ENCODE data around the gene MPDU1.
A peak's percentile ranks its signal among the peaks of the same experiment; 100 is the strongest.
"Not testable (repeated sequence)": the region's sequence is repeated elsewhere in the genome, so short reads cannot be mapped to it uniquely, and the experiment has no call there.

Gene MPDU1

DNA sequence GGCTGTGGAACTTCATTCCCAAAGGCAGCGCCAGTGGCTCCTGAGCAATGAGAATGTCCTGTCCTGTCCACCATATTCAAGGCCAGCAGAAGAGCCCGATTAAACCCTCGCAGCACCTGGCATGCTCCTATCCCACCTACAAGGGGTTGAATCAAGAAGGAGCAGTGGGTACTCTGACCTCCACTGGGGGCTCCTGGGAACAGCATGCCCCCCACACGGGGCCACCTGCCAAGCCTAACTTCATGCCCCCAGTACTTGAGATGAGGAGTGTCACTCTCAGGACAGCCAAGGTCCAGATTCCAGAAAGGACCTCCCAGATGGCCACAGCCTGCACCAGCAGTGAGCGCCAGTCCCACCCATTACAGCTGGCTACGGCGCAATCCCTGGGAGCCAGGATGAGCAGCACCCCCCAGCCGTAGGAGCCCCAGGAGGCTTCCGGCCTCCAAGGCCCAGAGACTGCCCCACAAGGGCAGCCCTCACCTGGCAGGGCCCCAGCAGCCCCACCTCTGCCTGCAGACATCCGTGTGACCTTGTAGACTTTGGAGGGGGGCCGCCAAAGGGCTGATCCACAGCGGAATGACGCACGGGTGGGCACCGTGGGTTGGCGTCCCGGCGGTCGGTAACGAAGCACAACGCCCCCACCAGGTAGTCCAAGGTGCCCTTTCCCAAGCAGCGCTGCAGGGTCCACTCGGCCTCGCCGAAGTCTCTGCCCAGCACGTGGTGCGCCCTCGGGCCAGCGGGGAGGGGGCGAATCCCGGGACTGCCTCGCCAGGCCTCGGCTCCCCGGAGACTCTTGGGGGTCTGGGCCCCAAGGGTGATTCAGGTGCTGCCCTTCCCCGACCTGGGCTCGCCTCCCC lies 1.0 kb upstream of the MPDU1 start:
- DNase-seq = no peak

DNA sequence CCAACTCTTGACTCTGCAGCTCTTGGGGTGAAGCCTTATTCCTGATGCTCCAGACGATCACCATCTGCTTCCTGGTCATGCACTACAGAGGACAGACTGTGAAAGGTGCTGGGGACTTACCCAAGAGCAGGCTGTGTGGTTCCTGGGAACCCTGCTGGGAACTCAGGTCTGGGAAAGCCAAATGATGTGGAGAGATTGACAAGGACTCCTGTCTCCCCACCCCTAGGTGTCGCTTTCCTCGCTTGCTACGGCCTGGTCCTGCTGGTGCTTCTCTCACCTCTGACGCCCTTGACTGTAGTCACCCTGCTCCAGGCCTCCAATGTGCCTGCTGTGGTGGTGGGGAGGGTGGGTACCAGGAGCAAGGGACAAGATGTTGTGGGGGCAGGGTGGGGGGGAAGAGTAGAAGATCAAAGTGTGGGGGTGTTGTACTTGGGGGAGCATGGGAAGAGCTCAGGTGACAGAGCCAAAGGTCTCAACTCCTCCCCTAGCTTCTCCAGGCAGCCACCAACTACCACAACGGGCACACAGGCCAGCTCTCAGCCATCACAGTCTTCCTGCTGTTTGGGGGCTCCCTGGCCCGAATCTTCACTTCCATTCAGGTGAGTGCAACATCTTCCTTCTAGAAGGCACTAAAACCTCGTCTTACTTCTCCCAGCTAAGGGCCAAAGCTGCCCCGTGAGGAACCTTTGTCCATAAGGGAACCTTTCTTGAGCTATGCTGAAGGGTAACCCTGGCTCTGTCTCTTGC lies 3.2 kb downstream of the MPDU1 start:
- no peak for DNase-seq

DNA sequence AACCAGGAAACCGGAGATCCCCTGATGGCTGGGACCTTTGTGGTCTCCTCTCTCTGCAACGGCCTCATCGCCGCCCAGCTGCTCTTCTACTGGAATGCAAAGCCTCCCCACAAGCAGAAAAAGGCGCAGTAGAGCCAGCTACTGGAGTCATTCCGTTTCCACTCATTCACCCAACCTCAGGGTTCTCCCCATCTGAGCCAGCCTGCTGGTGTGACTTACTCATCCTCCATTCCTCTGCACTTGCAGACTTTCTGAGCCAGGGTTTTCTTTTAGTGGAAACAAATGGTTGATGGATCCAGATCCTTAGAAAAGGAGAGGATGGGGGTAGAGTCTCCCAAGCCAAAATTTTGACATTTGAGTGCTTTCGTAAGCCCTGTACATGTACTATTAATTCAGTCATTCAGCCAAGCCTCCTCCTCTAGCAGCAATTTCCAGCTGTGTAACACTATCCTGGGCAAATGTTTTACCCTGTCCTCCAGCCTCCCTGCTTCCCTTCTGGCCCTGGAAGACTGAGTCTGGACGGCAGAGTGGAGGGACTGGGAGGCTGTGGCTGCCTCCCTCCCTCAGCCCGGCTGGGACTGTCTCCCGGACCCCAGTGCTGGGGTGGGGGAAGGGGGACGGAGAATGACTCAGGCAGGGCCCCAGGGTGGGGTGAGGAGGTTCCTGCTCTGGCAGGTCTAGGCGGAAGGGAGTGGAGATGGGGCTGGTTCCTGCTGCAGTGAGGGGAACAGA lies 3.9 kb downstream of the MPDU1 start:
- DNase-seq = no peak

DNA sequence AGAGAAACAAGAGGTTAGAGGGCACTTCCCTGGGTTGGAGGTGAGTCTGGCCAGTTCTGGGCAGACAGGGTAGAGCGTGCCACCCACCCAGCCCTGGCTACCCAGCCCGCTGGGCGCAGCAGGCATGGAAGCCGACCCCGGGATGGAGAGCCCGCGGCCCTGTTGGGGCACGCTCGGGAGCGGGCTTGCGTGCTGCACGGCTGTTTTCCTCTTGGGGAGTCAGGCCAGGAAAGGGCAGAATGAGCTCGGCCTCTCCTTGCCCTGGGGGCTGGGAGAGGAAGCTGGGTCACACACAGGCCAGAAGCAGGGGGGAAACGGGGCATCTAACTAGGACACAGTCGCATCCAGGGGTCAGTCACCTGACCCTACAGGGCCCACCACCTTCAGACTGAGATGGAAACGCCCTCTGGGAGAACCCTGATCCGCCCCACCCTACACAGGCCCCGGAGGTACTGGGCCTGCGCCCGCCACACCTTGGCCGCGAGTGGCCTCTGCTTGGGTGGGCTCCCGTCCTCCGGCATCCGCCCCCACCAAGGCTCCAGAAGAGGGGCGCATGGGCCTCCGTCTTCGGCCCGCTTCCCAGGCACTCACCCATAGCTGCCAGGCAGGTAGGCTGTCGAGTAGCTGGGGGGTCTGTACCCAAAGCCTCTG lies 5.0 kb downstream of the MPDU1 start:
- DNase-seq = no peak

DNA sequence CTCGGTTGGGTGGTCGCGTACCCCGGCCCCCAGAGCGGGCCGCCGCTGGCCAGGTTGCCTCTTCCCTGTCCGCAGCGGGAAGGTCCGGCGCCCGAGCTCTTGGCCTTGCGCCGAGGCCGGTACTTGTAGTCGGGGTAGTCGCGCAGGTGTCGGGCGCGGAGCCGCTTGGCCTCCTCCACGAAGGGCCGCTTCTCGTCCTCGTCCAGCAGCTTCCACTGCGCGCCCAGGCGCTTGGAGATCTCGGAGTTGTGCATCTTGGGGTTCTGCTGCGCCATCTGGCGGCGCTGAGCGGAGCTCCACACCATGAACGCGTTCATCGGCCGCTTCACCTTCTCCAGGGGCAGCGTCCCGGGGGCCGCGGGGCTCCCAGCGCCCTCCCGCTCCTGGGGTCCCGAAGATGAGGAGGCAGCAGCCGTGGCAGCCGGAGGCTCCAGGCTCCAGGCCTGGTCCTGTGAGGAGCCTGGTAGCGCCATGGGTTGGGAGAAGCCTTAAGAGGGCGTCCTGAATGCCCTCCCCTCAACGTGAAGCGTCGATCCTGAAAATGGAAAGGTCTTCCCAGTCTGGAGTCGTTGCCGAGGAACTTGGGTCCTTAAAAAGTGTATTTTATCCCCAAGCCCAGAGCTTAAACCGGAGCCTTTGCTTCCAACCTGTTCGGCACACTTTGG lies 5.7 kb downstream of the MPDU1 start:
- no peak for DNase-seq

DNA sequence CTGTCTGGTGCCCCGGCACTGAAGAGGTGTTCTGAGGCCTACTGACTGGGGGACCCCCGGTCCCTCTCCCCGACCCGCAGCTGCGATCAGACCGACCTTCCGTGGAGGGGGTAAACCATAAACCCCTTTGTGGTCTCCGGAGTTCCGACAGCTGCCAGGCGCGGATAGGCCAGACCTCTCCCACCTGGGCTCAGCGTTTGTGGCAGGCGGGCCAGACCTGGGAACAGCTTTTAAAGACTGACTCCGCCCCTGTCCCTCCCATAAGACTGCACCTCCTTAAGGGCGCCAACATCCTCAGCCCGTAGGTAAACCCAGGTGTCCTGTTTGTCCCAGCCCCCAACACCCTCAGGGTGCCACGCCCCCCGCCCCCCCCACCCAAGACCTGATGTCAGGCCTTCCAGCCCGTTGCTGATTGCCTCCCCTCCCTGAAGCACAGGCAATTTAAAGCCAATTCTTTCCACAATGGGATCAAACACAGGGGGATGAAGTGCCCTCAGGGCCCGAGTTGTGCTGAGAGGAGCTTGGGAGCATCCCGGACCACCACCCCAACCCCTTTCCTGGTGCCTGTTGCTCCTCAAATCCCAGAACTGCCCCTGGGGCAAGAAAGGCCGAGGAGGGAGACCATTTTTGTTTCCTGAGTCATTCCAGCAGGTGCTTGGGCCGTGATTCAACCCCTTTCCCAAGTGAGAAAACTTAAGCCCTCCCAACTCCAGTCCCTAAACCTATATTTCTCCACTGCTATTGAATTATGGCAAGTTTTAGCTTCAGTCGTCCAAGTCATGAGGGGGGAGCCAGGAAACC lies 6.4 kb downstream of the MPDU1 start, which contains the start of gene SOX15:
Gene SOX15 (minus strand): TSS at position 204 of the 801 bp plus-strand sequence. CDS start 418 bp downstream, outside the sequence.
- DNase-seq = no peak

DNA sequence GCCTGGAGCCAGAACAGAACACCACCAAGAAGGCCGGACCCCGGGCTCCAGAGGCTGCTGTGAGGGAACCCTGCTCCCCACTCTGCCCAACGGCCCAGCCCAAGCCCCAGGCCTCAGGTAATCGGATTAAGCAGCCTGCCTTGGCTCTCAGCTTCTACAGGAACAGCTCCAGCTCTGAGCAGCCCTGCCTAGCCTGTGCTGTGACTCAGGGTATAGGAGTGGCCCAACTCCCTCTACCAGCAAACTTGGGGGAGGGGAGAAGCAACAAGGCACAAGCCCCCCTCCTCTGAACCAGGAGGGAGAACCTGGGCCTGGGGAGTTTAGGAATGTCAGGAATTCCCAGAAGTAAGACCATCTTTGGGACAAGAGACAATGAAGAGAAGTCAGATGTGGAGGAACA lies 7.1 kb downstream of the MPDU1 start:
- no peak for DNase-seq

DNA sequence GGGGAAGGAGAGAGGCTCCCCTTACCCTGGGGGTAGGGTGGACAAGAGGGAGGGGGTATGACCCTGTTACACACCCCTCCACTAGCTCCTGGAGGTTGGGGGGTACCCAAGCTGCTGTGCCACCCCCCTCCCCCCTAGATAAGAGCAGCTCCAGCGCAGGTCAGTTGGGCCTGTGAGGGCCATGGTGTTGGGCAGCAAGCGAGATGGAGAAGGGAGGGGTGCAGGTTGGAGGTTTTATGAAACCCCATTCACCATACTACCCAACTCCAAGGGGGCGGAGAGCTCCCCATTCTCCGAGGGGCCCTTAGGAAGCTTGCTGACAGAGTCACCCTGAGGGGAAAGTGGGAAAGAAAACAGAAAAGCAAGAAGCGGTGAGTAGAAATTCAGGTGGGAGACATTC lies 7.9 kb downstream of the MPDU1 start:
- no peak for DNase-seq

DNA sequence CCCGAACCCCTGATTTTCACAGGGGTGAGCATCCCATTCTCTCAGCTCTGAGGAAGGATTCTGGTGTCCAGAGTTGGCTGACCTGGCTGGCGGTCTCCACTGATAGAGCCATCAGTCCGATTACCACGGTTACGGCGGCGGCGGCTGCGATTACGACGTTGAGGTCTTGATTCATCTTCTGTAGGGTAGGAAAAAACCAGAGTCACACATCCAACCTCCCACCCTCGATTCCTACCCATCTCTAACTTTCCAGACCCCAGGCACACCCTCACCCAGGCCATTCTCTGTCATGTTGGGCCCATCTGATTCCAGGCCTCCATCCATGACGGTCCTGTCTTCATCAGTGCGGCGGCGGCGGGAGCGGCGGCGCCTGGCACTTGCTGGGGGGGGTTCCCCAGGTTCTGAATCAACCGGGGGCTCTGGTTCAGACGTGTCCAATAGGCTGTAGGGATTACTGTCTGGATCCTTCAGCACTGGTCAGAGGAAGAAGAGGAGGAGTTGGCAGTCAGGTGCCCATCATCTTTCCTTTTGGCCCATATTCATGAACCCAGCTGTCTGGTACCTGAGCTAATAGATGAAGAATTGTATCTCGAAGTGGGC lies 8.9 kb downstream of the MPDU1 start:
- DNase-seq = no peak

DNA sequence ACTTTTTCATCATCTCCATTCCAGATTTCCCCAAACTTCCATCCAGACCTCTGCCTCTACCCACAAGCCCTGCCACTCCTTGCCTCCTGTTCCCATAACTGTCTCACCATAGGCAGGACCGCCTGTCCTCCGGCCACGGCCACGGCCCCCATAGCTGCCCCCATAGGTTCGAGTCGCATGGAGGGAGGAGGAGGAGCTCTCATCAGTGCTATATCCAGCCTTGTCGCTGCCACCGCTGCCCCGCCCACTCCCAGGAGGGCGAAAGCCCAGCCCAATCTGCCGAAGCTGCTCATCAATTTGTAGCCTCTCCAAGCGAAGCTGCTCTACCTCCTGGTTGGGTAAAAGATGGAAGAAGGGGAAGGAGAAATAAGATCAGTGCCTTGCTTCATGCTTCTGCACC lies 9.6 kb downstream of the MPDU1 start:
- DNase-seq = no peak

DNA sequence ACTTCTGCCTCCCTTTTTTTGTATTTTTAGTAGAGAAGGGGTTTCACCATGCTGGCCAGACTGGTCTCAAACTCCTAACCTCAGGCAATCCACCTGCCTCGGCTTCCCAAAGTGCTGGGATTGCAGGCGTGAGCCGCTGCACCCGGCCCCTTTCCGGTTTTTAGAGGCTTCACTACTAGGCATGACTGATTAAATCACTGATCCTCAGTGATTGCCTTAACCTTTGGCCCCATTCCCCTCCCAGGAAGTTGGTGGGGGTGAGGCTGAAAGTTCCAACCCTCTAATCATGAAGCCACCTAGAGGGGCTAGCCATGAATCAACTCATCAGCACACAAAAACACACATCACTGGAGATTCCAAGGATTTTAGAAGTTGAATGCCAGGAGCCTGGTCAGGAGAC lies 13.9 kb downstream of the MPDU1 start:
- not testable (repeated sequence) for DNase-seq

DNA sequence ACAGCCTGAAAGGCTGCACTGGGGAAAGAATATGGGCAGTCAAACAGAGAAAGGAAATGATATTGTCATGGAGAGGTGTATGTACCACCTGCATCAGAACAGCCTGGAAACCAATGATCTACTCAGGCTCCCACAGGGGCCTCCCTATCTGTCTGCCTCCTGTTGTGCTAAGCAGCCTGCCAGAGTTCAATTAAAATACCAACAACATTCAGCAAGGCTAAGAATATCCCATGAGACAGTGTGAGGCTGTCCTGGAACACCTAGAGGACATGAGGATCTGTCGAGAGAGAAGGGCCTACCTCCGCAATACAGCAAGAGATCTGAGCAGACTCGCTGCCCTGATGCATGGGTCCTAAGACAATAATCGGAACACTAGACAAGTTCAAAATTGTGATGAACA lies 22.6 kb downstream of the MPDU1 start:
- no peak for DNase-seq

DNA sequence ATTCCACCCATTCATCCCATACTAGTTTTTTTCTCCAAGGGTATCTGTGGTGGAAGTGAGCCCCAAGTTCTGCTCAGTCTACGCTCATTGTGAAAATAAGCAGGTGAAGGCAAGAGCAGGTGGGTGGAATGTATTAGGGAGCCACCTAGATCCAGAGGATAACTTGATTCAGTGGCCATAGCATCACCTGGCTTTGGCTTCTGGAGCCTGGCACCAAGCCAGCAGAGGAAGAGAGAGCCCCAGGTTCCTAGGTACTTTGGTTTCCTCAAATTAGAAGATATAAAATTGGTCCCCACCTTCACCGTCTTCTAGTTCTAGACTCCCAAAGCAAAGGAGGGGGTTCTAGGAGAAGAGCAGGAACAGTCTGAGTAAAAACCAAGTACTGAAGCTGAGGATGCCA lies 27.0 kb downstream of the MPDU1 start:
- no peak for DNase-seq

DNA sequence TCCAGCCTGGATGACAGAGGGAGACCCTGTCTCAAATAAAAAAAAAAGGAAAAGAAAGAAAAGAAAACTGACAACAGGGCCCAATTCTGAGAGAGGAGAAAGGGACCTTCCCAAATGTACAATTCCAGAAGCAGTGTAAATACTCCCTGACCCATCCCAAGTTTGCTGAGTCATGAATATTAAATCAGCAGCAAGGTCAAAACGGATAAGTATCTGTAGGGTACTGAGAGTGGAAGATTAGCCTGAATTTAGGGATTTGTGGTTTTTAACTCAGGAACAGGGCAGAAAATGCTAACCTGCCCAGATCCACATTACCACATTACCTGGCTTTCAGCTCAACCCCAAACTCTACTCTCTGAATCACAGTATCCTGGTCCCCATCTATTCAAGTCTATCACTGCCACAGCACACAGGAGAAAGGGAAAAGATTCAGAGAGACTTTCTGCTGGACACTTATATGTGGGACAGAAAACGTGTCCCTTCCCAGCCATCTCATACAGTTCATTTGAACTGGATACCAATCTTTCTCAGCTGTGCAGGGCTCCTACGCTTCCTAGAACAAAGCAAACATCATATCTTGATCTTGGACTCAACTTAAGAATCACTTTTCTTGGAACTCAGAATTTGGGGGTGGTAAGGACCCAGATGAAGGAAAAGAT lies 28.1 kb downstream of the MPDU1 start:
- no peak for DNase-seq

DNA sequence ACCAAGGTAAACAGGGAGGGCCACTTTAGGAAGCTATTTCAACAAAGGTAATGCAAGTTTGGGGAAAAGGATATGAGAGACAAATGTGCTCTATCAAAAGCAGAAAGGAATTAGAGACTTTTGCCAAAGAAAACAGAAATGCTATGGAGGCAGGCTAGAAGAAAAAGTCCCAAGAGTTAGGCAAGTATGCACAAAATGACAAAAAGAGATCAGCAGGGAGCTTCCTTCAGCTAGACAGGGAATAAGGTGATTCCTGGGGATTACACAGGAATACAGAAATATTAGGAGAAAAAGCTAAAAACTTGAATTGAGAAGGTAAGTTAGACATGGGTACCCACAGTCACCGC lies 28.6 kb downstream of the MPDU1 start:
- DNase-seq = no peak

DNA sequence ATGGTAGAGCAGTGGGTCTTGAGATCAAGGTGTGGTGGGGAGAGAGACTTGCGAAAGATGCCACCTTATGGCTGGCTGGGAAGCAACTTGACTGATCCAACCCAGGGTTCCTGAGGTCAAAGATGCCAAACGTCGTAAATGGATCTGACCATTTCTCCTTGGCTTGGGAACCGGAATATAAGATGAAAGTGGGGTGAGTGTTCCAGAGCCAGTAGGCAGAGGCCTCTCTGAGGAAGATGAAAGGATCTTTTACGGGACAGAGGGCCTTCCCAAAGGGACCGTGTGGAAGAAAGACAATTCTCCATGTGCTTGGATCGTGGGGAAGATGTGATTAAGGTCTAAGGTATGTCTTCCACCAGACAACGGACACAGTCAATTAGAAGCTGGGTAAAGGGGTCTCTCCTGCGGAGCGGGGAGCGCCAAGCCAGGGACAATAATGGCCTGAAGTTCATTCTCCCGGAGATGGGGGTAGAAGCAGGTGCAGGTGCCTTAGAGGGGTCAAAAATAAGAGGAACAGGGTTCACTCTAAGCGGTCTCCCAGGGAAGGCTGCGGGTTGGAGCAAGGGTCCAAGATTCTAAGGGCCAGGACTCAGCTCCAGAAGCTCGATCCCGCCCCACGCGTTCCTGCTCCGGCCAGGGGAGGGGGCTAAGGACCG lies 30.2 kb downstream of the MPDU1 start:
- no peak for DNase-seq

DNA sequence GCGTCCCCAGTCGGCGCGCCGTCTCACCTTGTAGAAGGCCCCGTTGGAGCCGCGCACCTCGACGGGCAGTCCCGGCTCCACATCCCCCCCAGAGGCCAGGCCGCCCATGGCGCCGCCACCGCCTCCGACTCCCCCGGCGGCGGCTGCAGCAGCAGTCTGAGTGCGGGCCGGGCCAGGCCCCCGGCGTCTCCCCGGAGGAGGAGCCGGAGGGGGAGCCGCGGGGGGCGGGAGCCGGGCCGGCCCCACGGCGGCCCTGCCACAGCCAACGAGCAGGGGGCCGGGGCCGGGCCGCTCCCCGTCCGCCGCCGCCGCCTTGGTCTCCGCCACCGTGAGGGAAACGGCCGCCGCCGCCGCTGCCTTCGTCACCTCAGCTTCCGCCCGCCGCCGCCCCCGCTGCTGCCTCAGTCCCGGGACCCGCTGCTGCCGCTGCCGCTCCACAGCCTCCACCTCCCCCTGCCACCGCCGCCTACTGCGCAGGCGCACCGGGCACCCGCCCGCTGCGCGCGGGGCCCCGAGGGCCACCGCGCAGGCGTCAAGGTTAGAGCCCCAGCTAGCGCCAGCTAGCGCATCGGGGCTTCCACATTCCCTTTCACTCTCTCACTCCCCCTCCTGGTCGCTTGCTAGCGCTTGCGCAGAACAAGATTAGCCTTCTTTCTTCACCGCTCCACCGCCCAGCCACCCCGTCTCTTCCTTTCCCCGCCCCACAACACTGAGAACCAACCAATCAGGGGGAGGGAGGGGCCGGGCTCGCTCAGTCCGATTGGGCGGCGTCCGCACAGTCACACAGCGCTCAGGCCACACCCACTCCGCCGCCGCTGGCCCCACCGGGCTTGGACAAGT lies 31.0 kb downstream of the MPDU1 start, which contains the start of gene FXR2:
Gene FXR2 (minus strand): TSS at position 473 of the 840 bp plus-strand sequence. CDS start 365 bp downstream, at position 108.
- DNase-seq = peak; percentile 97

DNA sequence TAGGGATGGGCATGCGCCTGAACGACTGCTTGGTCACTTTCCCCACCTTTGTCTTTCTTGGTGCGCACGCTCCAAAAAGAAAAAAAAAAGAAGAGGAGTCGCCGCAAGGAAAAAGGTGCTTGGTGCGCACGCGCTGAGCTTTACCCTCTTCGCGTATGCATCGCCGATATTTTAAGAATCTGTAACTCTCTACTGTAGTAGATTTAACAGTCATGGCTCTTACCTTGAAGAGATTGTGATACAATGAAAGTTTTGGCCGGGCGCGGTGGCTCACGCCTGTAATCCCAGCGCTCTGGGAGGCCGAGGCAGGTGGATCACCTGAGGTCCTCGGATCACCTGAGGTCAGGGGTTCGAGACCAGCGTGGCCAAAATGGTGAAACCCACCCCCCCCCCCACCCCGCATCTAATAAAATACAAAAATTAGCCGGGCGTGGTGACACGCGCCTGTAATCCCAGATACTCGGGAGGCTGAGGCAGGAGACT lies 31.7 kb downstream of the MPDU1 start:
- no peak for DNase-seq

DNA sequence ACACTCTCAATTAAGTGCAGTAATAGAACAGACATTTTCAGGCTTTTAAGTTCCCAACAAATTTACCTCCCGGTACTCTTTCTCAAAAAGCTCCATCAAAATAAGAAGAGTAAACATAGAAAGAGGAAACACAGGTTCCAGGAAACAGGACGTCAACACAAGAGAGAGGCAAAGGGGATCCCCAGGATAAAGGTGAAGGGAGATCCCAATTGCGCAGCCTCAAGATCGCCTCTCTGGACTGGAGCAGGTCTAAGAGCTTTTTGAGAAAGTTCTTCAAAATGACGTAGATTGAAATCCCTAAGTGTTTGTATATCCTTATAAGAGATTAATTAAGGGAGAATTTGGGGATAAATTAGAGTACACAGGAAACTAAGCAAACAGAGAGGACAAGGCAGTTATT lies 35.0 kb downstream of the MPDU1 start:
- no peak for DNase-seq

All from NCI-H2227 treated with DMSO at 0.1 percent for 48 hours (cell line).